ENCODE measurements around the gene IL18R1. TPM values are rescaled to one million over a fixed set of nuclear protein-coding genes. Genes with fewer than 3 reads are reported as not detected.

IL18R1 gene
- total RNA-seq, 1 donor from 2014 or later, result 1.0 TPM

DNA sequence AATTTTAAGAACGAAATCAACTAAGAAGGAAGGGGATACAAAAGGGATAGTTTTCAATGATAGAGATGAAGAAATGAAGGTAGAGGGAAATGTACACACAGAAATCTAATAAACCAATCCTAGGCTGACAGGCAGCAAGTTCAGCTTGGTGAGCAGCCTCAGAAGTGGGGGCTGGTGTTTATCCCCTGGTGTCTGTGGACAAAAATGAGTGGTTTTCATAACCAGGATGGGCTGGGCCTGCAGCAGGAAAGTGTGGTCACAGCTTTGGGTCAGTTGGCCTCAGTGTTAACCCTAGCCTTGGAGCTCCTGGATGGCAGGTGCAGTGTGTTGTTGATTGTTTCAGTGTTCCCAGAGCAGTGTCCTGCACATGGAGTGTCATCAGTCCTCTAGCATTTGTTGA is 14.3 kb downstream of the IL18R1 start:
- ATAC-seq, result no peak
- no peak for DNase-seq (ENCODE audit: missing footprints)
- intact Hi-C loops (cut with DNase I), result no loop called here

DNA sequence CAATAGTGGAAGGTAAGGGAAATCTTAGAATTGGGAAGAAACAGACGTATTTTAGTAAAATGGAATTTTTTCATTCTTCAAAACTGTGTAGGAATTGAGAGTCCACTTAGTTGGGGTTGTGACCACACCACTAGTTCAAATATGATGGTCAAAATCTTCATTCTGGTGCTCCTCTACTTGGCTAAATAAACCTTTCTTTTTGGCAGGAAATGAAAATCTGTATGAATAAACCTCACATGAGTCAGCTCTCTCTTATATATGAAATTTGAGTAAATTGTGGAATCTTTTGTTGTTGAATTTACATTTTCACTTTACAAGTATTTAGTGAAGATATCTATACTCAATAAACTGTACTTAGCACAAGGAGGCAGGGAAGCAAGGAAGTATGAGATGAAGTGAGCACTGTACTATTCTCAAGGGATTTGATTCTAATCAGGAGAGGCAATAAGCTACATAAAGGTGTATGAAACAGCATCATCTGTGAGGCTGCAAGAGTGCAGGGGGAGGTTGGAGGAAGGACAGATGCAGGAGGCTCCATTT is 20.5 kb downstream of the IL18R1 start:
- no peak for ATAC-seq
- intact Hi-C loops (cut with DNase I), result no loop called here
- DNase-seq (ENCODE audit: missing footprints), result no peak

DNA sequence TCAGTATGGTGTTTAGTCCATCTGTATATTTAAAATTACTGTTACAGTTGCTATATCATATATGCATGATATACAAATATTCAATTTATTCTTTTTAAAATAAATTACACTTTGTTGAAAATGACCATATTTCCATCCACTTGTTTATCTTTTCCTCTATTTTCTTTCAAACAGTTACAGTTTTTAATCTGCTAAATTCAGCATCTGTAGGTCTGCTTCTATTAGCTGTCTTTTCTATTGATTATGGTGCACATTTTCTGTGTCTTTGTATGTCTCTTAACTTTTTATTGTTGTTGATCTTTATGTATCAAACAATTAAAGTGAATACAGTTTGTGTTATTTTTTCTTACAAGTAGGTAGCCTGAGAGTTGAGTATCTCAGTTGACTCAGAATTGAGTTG is 28.1 kb downstream of the IL18R1 start:
- ATAC-seq, result no peak
- intact Hi-C loops (cut with DNase I), result no loop called here
- no peak for DNase-seq (ENCODE audit: missing footprints)

DNA sequence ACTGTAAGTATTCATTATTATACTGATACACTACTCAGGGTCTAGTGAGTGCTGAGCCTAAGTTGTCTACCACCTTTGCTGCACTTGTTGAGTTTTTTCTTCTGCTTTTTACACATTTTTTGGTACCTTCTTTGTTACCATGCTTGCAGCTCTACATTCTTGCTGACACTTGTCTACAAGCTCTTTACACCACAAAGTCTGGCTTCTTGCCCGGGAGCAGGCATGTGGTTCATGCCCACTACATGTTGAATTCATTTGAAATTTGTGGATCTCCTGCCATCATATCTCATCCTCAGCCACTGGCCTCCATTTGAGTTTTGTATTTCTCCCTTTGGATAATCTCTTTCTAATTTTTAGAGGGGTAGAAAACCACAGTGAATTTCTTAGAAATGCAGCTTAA is 29.9 kb downstream of the IL18R1 start:
- no peak for DNase-seq (ENCODE audit: missing footprints)
- intact Hi-C loops (cut with DNase I), result no loop called here
- ATAC-seq, result no peak

DNA sequence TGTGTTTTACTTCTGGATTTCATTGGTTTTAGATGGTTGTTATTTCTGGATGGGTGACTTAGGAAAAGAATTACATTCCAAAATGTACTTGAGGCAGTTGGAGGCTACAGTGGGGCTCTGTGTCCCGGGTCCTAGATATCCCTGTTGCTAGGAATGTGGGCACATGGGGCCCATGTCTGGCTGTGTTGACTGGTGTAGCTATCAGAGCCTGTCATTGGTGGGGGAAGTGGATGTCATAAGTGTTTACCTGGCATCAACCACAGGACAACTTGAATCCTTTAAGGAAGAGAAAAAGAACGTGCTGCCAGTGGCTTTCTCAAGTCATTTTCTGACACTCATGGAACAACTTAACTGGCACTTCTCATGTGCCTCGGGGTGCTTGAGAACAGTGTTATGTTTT is 30.4 kb downstream of the IL18R1 start:
- intact Hi-C loops (cut with DNase I), result no loop called here
- no peak for DNase-seq (ENCODE audit: missing footprints)

DNA sequence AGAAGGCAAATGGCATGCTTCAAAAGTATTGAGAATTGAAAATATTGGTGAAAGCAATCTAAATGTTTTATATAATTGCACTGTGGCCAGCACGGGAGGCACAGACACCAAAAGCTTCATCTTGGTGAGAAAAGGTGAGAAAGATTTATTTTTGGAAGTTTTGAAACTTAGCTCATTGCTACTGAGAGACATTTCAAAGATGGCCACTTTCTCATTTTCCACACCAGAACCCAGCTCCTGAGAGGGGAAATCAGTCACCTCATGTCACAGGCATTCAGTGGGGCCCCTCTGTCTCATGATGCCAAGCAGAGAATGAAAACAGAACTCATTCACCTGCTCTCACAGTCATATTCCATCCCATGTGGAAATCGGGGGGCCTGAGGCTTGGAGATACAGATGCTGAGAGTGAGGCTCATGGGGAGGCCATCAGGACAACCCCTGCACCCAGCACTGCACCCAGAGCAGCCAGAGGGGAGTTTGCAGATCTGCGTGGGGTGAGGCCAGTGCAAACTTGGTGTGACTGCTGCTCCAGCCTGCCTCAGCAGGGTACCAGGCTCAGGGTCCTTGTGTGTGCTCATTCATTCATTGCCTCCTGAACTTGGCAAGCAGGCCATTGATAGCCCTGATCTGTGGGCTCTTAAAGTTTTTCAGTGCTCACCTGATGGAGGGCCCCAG is 31.4 kb downstream of the IL18R1 start:
- no peak for DNase-seq (ENCODE audit: missing footprints)
- ATAC-seq, result no peak
- intact Hi-C loops (cut with DNase I), result no loop called here

More for the DNA sequence above, 30.4 kb downstream of the IL18R1 start:
- ATAC-seq, result no peak

DNA sequence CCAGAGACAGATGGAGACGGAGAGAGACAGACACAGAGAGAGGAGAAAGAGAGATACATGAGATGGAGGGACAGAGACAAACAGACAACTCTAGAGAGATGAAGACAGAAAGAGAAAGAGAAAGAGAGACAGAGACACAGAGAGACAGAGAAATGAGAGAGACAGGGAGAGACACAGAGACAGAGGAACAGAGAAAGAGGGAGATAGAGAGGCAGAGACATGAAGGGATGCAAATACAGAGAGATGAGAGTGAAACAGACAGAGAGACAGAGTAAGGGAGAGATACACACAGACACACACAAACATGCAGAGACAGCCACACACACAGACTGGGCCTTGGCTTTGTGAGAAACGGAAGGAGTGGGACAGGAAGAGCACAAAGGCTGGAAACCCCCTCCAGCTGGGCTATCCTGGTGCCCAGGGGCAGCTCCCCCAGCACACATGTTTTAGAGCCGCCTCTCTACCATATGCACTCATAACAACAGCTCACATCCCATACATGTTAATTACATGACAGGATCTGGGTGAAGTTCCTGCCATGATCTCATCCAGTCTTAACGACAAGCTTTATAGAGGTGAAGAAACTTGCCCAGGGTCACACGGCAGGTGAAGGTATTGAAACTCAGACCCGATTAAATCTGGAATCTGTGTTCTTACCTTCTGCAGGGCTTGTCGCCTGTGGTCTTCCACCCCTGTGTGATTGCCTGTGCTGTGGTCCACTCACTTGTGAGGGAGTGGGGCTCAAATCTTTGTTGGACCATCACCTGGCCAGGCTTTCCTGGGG is 32.4 kb downstream of the IL18R1 start:
- no peak for ATAC-seq
- DNase-seq (ENCODE audit: missing footprints), result no peak
- intact Hi-C loops (cut with DNase I), result no loop called here

DNA sequence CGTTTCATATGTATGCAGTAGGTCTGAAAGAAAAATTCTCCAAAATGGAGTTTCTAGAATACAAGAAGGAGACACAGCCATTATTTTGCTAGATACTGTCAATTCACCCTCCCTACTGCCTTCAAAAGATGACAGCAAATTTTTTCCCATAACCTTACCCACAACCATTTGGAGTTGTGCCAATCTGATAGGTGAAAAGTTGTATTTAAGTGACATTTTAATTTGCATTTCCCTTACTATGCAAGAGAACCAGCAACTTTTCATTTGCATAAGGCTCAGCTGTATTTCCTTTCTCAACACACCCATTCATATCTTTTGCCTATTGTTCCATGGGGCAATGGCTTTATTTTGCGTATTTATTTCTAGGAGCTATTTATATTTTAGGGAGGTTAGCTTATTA is 36.0 kb downstream of the IL18R1 start:
- no peak for DNase-seq (ENCODE audit: missing footprints)
- intact Hi-C loops (cut with DNase I), result no loop called here
- ATAC-seq, result no peak

DNA sequence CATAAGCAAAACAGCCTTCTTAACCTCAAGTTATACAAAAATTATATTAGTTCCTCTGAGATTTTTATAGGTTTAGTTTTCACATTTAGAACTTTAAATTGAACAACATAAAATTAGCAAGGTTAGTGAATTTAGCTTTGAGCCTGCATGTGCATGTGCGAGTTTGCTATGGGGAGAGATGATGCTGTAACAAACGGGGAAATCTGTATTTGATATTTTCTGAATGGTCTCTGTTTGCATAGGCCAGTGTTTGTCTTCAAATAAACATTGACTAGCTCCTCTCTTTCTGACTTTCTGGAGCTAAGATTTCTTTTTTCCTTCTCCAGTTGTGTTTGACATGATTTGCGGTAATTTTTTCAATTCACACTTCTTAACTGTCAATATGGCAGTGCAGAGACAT is 36.5 kb downstream of the IL18R1 start:
- intact Hi-C loops (cut with DNase I), result no loop called here
- no peak for DNase-seq (ENCODE audit: missing footprints)

DNA sequence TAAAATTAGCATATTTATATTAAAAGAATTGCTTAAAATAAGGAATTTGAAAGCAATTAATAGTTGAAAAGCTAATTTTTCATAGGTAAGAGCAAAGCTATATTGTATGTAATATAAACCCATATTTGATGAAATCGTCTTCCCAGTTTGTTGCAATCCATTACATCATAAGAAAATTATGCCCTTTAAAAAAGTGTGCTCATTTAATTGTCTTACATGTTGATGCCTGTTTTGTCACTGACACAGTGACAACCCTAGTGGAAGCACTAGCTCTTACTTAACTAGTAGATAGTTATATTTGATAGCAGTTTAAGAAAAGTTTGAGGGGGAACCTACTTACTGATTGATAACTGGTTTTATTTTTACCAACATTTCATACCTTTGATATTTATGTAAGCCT is 37.3 kb downstream of the IL18R1 start:
- DNase-seq (ENCODE audit: missing footprints), result no peak
- intact Hi-C loops (cut with DNase I), result no loop called here
- no peak for ATAC-seq

More for the DNA sequence above, 36.5 kb downstream of the IL18R1 start:
- no peak for ATAC-seq

DNA sequence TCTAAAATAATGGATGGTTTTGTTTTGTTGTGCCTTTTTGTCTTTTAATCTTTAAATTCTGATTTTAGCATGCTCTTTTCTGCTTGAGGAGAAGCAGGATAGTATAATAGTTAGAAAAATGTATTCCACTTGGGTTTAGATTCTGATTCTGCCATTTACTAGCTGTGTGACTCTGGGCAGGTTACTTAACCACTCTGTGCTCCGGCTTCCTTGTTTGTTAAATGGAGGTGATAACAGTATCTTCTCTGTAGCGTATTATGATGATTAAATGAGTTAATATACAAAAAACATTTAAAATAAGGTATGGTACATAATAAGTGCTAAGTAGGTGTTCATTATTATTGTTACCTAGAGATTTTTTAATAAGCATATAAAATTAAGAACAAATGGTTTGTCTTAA is 40.4 kb downstream of the IL18R1 start:
- DNase-seq (ENCODE audit: missing footprints), result no peak
- no peak for ATAC-seq
- intact Hi-C loops (cut with DNase I), result no loop called here

DNA sequence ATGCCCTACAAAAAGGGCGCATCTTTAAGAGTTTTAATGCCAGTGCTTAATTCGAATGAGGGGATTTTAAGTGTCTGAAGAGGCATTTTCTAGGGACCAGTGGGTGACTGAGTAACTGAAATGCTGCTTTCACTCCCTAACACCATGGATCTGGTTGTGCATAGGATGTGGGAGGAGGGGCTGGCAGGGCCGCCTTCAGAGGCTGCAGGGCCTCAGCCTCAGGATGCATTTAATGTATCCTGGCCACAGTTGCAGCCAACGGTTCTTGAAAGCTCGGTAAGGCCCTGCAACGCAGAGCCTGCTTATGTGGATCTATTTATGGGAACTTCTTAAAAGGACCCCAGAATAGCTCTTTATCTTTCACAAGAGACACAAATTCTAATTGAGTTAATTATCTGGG is 41.6 kb downstream of the IL18R1 start:
- intact Hi-C loops (cut with DNase I), result no loop called here
- ATAC-seq (no peak), DNase-seq (ENCODE audit: missing footprints) (no peak)

DNA sequence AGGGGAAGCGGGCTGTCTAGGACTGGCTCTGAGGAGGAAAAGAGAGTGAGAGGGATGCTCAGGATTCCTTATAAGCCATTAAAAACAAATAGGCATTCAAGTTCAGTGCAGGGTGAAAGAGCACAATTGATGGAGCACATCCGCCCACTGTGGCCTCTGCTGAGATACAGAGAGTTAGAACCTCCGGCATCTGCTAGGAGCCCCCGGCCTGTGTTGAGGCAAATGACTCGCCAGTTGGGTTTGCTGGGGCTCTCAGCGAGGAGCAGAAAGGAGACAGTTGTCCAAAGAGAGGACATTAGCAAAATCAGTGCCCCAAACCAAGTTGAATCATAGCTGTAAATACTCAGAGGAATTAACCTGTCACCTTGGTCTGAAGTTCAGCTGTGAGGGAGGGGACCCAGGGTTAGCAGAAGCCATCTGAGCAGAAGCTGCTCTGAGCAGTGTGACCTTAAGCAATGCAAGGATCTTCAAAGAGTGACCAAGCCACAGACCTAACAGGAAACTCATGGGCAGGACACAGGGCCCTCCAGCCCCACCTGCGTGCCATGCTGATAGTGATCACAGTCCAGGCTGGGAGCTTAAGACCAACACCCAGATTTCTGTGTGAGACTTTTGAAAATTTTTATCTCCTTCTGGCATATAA is 44.0 kb downstream of the IL18R1 start:
- ATAC-seq (no peak), DNase-seq (ENCODE audit: missing footprints) (no peak)
- intact Hi-C loops (cut with DNase I), result no loop called here

DNA sequence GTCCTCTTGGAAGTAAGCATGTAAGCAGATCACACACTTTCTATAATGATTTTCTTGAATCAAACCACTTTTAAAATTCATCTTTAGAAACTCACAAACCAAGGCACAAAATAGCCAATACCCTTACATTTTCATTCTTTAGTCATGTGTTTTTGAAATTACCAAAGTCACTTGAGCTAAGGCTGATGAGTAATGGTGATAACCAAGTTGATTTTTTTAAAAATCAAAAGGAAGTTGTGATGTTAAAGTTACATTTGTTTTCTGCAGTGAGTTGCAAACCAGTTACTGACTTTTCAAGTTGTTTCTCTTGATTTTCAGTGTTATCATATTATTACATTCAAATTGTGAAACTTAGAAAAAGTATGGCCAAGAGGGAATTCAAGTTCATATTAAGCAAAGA is 45.9 kb downstream of the IL18R1 start:
- ATAC-seq, result no peak
- no peak for DNase-seq (ENCODE audit: missing footprints)
- intact Hi-C loops (cut with DNase I), result no loop called here

DNA sequence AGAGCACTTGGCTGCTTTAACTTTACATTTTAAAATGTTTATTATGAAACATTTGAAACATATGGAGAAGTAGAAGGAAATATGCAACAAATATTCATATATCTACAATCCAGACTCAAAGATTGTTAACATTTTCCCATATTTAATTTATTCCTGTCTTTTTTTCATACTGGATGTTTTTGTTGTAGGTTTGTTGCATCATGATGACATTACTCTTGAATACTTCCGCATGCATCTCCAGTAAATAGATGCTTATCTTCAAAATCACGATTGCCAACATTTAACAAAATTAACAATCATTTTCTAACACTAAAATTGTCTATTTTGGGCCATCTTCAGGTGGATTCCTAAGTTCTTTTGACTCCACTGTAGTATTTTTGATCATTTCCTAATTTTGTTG is 46.3 kb downstream of the IL18R1 start:
- ATAC-seq (no peak), DNase-seq (ENCODE audit: missing footprints) (no peak)
- intact Hi-C loops (cut with DNase I), result no loop called here

DNA sequence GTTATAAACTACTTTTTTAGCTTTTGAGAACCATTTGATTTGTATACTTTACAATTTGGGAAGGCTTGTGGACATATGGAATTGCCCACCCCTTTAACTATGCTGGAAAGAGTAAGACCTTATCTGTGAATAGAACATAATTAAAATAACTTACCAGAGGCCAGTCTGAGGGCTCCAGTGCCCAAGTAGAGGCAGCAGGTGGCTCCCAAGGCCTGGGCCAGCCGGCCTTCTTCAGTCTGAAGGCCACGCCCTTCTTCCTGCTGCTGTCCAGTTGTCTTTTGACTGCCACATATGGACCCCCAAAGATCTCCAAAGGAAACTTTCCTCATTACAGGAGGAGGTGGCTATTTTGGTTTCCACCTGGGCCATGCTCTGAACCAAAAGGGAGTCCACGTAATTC is 55.4 kb downstream of the IL18R1 start:
- ATAC-seq, result no peak
- intact Hi-C loops (cut with DNase I), result no loop called here
- DNase-seq (ENCODE audit: missing footprints), result no peak

DNA sequence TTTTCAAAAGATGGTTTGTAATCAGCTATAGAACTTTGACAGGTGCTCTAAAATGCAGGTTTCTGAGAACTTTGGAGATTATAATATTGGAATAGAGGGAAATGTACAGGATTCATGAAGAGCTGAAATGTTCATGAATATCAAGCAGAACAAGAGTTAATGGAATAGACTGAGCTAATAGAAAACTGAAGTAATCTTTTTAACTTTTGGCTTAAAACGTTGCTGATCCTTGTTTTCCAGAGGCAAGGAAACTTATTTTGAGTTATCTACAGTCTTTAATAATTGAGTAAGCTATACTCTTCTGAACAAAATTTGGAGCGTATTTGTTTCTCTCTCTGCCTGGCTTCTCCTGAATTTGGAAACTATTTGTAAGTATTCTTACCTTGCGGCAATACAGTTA is 56.6 kb downstream of the IL18R1 start:
- DNase-seq (ENCODE audit: missing footprints) (no peak), ATAC-seq (no peak)

DNA sequence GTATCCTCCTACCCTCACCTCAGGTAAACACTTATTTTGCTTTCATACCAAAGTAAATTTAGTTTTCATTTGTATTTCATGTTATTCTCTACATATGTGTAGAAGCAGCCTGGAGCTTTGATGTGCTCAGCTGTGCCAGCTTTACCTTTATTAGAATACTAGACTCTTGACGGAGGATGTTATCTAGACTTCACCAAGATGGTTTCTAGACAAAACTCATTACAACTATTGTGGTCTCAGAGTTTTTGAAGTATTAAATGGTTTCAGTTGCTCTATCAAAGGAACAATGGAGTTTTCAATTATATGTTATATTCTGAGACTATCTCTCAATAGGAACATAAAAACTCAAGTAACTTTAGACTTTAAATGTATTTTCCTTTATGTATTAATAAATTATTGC is 62.4 kb downstream of the IL18R1 start:
- intact Hi-C loops (cut with DNase I), result no loop called here
- ATAC-seq (no peak), DNase-seq (ENCODE audit: missing footprints) (no peak)

More for the DNA sequence above, 56.6 kb downstream of the IL18R1 start:
- intact Hi-C loops (cut with DNase I), result no loop called here

DNA sequence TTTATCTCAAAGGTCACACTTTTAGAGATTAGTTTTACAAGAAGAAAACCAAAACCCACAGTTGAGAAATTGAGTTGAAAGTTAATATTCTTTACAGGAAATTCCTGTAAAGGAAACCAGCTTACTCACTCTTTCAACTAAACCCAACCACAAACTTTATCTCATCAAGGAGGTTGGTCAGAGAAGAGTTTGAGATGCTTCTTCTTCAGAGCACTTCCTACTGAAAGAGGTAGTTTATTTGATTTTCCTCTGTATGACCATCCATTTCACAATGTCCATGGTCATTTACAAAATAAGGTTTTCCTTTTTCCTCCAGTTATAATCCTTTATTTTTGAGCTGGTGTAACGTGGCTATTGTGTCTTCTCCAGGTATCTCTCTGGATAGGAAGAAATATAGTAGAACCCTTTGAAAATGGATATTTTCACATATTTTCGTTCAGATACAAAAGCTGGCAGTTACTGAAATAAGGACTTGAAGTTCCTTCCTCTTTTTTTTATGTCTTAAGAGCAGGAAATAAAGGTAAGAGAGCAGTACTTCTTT is 62.9 kb downstream of the IL18R1 start:
- DNase-seq (ENCODE audit: missing footprints) (no peak), ATAC-seq (no peak)
- intact Hi-C loops (cut with DNase I), result no loop called here

DNA sequence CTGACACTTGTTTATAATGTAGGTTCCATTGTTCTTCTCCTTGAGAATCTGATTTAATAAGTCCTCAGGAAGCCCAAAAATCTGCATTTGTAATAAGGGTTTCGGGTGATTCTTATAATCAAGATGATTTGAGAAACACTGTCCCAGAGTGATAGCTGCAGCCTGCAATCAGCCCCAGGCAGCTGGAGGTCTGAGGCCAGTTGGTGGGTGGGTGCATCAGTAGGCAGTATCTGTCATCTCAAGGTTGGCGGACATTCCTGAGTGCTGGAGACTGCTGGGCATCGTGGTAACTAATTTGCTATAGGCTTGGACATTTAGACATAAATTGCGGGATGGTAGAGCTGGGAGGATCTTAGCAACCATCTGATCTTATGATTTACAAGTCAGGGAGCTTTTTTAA is 64.7 kb downstream of the IL18R1 start:
- ATAC-seq (no peak), DNase-seq (ENCODE audit: missing footprints) (no peak)
- intact Hi-C loops (cut with DNase I), result no loop called here
